ENCODE data around the gene MROH2A. TPM values are rescaled to one million over a fixed set of nuclear protein-coding genes. Genes with fewer than 3 reads are reported as not detected.

MROH2A gene, protein sequence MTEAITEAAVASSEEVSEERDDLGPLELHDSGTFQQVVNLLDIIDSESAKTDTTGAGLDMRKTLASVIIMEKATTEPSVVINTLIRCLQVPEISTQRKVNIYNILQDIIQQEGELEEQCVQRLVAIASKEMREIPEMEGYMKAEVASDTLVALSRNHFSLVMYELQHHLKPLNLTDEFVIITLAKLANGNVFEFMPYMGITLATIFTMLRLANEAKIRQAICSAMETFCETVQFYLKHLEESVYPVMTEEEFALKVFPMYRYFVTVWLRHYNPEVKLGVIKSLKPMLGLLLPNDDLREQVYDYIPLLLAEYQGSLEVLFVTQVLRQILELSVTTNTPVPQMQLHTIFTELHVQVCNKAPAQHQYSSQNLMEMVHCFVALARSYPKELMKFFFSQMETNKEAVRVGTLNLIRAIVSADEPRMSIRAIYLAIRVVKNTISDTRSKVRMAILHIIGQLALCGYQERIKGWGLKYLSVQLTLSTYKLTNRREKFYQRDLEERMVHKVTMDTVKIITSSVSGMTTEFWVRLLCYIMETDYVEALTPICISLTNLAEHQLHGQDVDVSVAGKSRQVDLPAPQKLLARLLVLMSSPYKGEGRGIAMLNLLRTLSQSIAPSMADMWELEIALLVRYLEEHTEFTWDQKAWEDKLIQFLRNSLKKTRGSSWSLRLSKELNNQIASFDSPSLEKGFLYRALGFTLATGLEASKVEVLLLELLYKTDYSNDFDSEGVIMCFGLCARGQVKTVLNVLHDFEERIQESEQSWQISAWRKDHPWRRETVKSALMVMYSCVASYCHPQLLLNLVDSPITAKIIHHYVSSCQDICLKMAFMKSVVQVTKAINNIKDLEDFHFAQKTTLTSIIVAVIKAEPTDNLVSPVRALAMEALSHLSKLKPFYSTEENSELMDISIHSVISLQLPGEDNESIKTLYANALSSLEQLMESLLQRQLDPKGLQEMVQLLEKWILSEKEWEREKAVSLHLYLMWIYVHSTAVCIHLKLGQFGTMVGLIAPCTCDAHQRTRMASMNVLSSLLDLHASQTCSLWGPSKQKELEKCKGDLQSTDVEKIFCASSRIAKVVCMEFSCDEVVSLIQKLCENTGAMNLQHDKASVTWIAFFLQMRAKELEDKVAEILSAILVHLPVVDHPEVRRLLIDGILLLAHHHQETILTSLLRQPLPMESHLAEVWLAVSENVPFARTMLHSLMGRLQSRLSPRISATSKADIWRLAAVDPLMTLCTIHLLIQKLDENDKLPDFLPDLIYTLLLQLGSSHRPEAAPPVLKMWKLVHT (N-terminal part only)
- not detected for total RNA-seq (2021; ENCODE audit: unreplicated experiment)
- not detected in 2 replicates for polyA plus RNA-seq (2012)
- Bru-seq, nascent RNA: percentile 7 among the genes with signal in this experiment
- not detected for BruChase-seq, experiment 1, labeled RNA remaining after a 6-hour chase
- percentile 5 among the genes with signal in this experiment for BruChase-seq, experiment 2, labeled RNA remaining after a 2-hour chase
- long read RNA-seq: 0 reads

DNA sequence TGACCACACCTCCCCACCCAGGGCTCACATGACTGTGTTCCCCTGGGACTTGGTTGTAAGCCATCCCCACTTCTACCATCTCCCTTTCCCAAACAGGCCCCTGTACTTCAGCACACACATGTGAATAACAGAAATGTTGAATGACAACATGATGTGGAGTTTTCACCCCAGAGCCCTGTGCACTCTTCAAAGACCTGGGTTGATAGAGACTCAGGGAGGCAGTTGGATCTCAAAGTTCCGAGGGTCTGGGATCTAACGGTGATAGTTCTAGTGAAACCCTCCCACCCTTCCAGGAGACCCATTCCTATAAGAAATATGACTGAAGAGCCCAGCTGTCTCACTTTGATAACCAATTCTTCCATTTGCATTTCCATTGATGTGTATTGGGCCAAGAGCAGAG, at the start of gene MROH2A:
MROH2A (plus strand) TSS at position 301 of the 400 bp plus-strand sequence. CDS start 1,029 bp downstream, outside the sequence.
- H3K36me3 ChIP-seq (ENCODE audit: control insufficient read depth in 1 of 2, insufficient read depth in 2 of 2, low read length in 2 of 2): no peaks in the 10 kb centered on the region
- DNase-seq (ENCODE audit: low read depth, low spot score): no peak
- RAD21 ChIA-PET (ENCODE audit: low non-redundant PET in 1 of 2, low total read pairs in 2 of 2, uncharacterized antibody in 2 of 2, unreplicated experiment in 2 of 2): no interaction called here
- BruUV-seq (replicated peaks): no TSS peak
- no peak within 1 kb of the TSS for H3K4me3 ChIP-seq (replicated peaks in 1 of 2; ENCODE audit: low read depth in 1 of 2, low read length in 2 of 2)
- H3K9ac ChIP-seq (ENCODE audit: low read length): no peak within 1 kb of the TSS
- POLR2A ChIA-PET: no interaction called here
- H3K27ac ChIP-seq (ENCODE audit: low read depth, low read length): no peak within 1 kb of the TSS
- no peaks in the 10 kb centered on the region for H3K9me2 ChIP-seq (ENCODE audit: insufficient read depth)
- H3K27me3 ChIP-seq (ENCODE audit: insufficient read depth, low read length): no peaks in the 10 kb centered on the region
- no peak within 1 kb of the TSS for H3K4me2 ChIP-seq (ENCODE audit: low read length)
- H3K9me3 ChIP-seq (ENCODE audit: control insufficient read depth in 1 of 2, insufficient read depth in 1 of 2, low read depth in 1 of 2, low read length in 2 of 2): no peaks in the 10 kb centered on the region
- no peak for ATAC-seq
- no peak within 1 kb of the TSS for H2AFZ ChIP-seq (ENCODE audit: low read depth, low read length, poor library complexity, severe bottlenecking)
- H3K4me1 ChIP-seq (ENCODE audit: control insufficient read depth in 1 of 2, insufficient read depth in 2 of 2, low read length in 2 of 2): no peaks in the 10 kb centered on the region
- intact Hi-C loops (cut with micrococcal nuclease): no loop called here
- H3K79me2 ChIP-seq (ENCODE audit: insufficient read depth, low read length): no peaks in the 10 kb centered on the region
- CTCF ChIA-PET: no interaction called here
- H4K20me1 ChIP-seq (ENCODE audit: insufficient read depth): no peaks in the 10 kb centered on the region
- TF ChIP-seq SP1 (IDR thresholded peaks at IDR 0.05; ENCODE audit: low read depth) (no peak), ATF3 (IDR thresholded peaks at IDR 0.05) (no peak), CBX3 (IDR thresholded peaks at IDR 0.05; ENCODE audit: low read depth) (no peak)

All from HCT116 (cell line).